ENCODE results near the gene GMEB1. TPM values are rescaled to one million over a fixed set of nuclear protein-coding genes. Genes with fewer than 3 reads are reported as not detected.

Gene GMEB1
- polyA plus RNA-seq, 1 donor from 2014 or later = 4.9 TPM

DNA sequence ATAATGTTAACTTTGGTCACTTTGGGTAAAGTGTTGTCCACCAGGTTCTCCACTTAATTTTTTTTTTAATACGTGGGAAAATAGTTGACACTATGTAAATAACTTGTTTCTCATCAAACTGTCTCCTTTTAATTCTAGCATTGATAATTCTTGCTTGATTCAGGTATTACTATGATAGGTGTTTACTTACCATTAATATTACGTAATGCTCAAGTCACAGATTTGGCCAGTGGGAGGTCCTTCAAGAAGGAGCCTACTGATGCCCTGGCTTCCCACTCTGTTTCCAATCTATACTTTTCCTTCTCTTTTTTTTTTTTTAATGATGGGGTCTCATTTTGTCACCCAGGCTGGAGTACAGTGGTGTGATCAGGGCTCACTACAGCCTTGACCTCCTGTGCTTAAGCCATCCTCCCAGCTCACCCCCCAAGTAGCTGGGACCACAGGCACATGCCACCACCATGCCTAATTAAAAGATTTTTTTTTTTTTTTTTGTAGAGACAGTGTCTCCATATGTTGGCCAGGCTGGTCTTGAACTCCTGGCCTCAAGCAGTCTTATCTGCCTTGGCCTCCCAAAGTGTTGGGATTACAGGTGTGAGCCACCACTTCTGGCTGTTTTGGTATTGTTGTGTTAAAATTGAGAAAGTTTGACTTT lies 98.1 kb downstream of the GMEB1 start:
- Histone ChIP-seq H3K9ac (ENCODE audit: low read length) (no peak overlapping the region), H3F3A (ENCODE audit: insufficient read depth, low read length, poor library complexity, severe bottlenecking) (no peaks in the 10 kb centered on the region), H3K4me2 (ENCODE audit: low read length) (no peak overlapping the region), H3K4me3 (ENCODE audit: low read length) (no peak overlapping the region), H3K27me3 (ENCODE audit: insufficient read depth, low read depth, low read length) (no peaks in the 10 kb centered on the region), H3K9me3 (ENCODE audit: low read length) (no peaks in the 10 kb centered on the region), H3K79me2 (replicated peaks; ENCODE audit: insufficient read depth, low read length) (peaks cover 58% of the 10 kb centered on the region), H2AFZ (ENCODE audit: low read depth, low read length) (no peak overlapping the region), H3K36me3 (ENCODE audit: insufficient read depth, low read length) (no peaks in the 10 kb centered on the region), H3K9me2 (ENCODE audit: insufficient read depth, low read length) (no peaks in the 10 kb centered on the region), H3K27ac (ENCODE audit: low read length) (no peak overlapping the region), H4K20me1 (ENCODE audit: insufficient read depth) (no peaks in the 10 kb centered on the region)
- TF ChIP-seq EP300 (conservative IDR thresholded peaks at IDR 0.05; ENCODE audit: poor library complexity, severe bottlenecking) (no peak), MXI1 (conservative IDR thresholded peaks at IDR 0.05; ENCODE audit: poor library complexity, severe bottlenecking) (no peak), REST (IDR thresholded peaks at IDR 0.05; ENCODE audit: borderline replicate concordance) (no peak), EZH2 (IDR thresholded peaks at IDR 0.05; ENCODE audit: borderline replicate concordance, insufficient read depth, low read length, poor library complexity, severe bottlenecking) (no peak), POLR2AphosphoS5 (IDR thresholded peaks at IDR 0.05) (no peak), RAD21 (conservative IDR thresholded peaks at IDR 0.05) (no peak), CTCF (IDR thresholded peaks at IDR 0.05; ENCODE audit: poor library complexity, severe bottlenecking) (no peak), SMC3 (conservative IDR thresholded peaks at IDR 0.05; ENCODE audit: poor library complexity) (no peak), TAF1 (IDR thresholded peaks at IDR 0.05; ENCODE audit: low read depth) (no peak)

Small RNA genes within 50 kb of the gene (small RNA-seq; reads per million reads assigned to genes)
- gene RF00422 (0 reads per million in 3 experiments), gene RNU11 (0 reads per million in 3 experiments)

Other genes with a start within 250 kb of the GMEB1 start
- 13.1 and 15.3 TPM in 2 replicates for gene RCC1, start 162.7 kb upstream of the GMEB1 start, polyA plus RNA-seq
- 80.8 and 91.6 TPM in 2 replicates for gene TRNAU1AP, start 115.7 kb upstream of the GMEB1 start, polyA plus RNA-seq
- not detected in 2 replicates for gene RAB42, start 76.5 kb upstream of the GMEB1 start, polyA plus RNA-seq
- gene TAF12, start 25.7 kb upstream of the GMEB1 start, polyA plus RNA-seq = 49.0 and 59.3 TPM in 2 replicates
- not detected in 2 replicates for gene RNU11, start 20.2 kb upstream of the GMEB1 start, polyA plus RNA-seq
- 78.4 and 90.2 TPM in 2 replicates for gene YTHDF2, start 68.2 kb downstream of the GMEB1 start, polyA plus RNA-seq
- gene OPRD1, start 143.4 kb downstream of the GMEB1 start, polyA plus RNA-seq = 0.09 TPM in 1 of 2 replicates, not detected in the other
- 62.0 and 65.2 TPM in 2 replicates for gene EPB41, start 245.8 kb downstream of the GMEB1 start, polyA plus RNA-seq